HG02970 (cell line): ENCODE measurements around the gene CYP2C9.
"Not testable (repeated sequence)": the region's sequence is repeated elsewhere in the genome, so short reads cannot be mapped to it uniquely, and the experiment has no call there.

Experiments used
- ATAC-seq: cut with Tn5 transposase; IDR thresholded peaks from one replicate; pipeline ENCODE4 v1.9.1; 2021; ENCODE audit warnings: mild to moderate bottlenecking, moderate library complexity, moderate number of reproducible peaks; ENCODE audit not compliant: unreplicated experiment, low FRiP score

CYP2C9 gene

DNA sequence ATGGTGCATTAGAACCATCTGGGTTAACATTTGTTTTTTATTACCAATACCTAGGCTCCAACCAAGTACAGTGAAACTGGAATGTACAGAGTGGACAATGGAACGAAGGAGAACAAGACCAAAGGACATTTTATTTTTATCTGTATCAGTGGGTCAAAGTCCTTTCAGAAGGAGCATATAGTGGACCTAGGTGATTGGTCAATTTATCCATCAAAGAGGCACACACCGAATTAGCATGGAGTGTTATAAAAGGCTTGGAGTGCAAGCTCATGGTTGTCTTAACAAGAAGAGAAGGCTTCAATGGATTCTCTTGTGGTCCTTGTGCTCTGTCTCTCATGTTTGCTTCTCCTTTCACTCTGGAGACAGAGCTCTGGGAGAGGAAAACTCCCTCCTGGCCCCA is at the start of gene CYP2C9:
TSS of gene CYP2C9 (plus strand) at position 276 of the 400 bp plus-strand sequence. CDS start at position 301, 25 bp downstream.
- no peak for ATAC-seq

DNA sequence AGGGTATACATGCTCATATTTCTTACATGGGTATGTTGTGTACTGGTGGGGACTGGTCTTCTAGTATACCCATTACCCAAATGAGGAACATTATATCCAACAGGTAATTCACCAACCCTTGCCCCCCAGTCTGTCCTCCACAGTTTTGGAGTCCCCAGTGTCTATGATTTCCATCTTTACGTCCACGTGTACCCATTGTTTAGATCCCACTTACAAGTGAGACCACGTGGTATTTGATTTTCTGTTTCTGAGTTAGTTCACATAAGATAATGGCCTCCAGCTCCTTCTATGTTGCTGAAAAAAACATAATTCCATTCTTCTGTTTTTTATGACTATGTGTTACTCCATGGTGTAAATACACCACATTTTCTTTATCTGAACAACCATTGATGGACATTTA is 49.3 kb upstream of the CYP2C9 start:
- ATAC-seq: no peak

DNA sequence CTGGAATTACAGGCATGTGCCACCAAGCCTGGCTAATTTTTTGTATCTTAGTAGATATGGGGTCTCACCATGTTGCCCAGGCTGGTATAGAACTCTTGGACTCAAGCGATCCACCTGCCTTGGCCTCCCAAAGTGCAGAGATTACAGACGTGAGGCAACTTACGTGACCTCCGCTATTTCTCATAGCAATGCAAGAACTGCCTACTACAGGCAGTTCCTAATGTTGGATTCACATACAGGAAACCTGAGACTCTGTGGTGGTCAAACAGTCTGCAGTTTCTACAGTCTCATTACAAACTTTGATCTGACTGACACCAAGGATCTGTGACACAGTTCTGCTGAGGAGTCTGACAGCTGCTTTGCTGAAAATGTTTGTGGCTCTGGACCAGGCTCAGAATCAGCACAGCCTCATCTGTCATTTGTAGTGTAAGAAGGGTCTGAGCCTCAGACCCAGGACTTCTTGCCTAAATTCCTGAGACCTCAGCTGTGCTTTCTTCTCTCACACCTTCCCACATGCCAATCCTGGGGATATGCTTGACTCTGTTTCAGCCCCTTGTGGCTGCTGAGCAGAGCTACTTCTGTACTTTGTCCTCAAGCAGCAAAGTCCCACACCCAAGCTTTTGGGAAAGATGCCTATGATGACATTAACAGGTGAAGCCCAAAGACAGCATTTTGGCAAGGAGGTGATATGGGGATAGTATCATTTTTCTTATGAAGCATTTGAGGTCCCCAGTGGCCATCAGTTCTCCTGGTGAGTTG is 48.0 kb upstream of the CYP2C9 start:
- no peak for ATAC-seq

DNA sequence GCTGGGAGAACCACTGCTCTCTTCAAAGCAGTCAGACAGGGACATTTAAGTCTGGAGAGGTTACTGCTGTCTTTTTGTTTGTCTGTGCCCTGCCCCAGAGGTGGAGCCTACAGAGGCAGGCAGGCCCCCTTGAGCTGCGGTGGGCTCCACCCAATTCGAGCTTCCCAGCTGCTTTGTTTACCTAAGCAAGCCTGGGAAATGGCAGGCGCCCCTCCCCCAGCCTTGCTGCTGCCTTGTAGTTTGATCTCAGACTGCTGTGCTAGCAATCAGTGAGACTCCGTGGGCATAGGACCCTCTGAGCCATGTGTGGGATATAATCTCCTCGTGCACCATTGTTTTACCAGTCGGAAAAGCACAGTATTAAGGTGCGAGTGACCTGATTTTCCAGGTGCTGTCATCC is 40.0 kb upstream of the CYP2C9 start:
- ATAC-seq: not testable (repeated sequence)

DNA sequence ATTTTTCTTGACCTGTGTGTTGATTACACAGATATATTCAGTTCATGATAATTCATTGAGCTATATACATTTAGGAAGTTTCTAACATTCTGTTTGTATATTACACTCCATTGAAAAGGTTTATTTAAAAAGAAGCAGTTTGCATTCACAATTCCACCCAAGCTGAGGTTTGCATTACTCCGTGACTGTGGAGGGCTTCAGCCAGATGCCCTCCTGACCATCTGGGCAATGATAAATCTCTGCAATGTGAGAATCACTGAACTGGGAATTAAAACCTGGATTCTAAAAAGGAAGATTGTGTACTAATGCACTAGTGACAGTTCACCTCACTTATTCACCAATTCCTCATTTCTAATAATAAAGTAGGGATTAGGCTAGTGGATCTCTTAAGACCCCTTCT is 36.4 kb upstream of the CYP2C9 start:
- ATAC-seq: no peak

DNA sequence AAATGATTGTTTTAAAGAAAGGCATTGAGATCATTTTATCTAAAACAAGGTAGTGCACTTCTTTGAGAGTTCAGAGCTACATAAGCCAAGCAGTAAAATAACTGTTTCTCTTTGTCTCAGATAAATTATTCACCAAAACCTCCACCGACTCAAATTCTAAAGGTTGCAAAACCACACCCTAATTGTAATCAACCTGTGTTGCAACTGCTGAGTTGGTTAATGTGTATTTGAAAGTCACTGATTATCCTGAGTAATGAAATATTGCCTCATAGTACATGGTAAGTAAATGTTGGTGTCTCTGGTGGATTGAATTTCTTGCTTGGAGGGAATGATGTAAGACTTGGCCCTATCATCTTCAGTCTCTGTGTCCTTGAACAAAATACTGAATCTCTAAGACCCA is 35.9 kb upstream of the CYP2C9 start:
- ATAC-seq: peak; percentile 69

DNA sequence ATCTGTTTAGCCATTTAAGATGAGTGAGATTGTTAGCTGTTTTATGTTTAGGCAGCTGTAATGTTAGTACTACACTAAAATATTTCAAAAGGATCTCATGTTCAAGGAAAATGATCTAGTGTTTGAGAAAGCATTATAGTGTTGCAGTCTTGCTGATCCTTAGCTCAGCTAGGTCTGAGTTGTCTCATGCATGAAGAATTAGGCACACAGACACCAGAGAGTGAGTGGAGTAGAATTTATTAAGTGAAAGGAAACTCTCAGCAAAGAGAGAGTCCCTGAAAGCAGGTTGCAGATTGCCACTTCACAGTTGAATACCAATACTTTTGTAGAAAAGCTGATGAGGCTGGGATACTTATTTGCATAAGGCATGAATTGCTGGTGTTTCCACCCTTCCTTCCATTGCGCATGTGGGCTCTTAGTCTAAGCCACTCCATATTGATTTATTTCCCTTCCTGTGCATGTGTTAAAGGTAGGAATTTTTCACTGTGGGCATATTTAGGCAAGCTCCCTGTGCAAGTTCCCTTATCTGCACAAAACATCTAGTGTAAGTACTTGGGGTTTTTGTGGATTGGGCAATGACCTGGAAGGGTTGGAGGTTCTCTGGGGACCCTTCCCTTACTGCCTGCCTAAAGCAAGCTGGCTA is 33.8 kb upstream of the CYP2C9 start:
- ATAC-seq: not testable (repeated sequence)

DNA sequence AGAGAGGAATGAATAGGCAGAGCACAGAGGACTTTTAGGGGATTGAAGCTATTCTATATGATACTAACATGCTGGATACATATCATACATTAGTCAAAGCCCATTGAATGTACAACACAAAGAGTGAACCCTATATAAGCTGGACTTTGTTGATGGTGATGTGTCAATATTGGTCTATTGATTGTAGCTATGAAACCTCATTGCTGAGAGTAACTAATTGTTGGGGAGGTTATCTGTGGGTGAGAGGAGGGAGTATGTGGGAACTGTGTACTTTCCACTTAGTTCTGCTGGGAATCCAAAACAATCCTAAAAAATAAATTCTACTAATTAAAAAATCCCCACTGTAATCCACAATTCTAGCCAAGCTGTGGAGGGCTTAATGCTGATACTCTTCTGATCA is 22.0 kb upstream of the CYP2C9 start:
- no peak for ATAC-seq

DNA sequence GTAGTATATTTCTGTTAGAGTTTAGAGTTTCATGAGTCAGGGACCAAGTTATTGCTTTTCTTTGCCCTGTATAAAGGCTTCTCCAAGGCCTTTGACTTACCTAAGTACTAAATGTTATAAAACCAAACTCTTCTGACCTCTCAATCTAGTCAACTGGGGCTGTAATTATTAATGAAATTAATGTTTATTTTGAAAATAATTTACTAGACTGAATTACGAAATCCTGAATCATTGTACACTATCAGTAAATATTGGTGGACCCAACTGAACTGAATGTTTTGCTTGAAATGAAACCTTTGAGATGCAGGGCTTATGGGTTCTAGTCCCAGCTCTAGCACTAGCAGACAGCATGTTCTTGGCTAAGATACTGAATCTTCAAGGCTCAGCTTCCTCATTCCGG is 1.7 kb upstream of the CYP2C9 start:
- ATAC-seq: no peak

DNA sequence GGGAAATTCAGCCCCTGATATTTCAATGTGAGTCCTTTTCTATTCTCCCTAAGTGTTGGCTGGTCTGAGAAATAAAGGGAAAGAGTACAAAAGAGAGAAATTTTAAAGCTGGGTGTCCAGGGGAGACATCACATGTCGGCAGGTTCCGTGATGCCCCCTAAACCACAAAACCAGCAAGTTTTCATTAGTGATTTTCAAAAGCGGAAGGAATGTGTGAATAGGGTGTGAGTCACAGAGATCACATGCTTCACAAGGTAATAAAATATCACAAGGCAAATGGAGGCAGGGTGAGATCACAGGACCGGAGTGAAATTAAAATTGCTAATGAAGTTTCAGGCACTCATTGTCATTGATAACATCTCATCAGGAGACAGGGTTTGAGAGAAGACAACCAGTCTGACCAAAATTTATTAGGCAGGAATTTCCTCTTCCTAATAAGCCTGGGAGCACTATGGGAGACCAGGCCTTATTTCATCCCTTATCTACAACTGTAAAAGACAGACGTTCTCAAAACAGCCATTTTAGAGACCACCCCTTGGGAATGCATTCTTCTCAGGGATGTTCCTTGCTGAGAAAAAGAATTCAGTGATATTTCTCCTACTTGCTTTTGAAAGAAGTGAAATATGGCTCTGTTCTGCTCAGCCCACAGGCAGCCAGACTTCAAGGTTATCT is 5.1 kb downstream of the CYP2C9 start:
- ATAC-seq: not testable (repeated sequence)

DNA sequence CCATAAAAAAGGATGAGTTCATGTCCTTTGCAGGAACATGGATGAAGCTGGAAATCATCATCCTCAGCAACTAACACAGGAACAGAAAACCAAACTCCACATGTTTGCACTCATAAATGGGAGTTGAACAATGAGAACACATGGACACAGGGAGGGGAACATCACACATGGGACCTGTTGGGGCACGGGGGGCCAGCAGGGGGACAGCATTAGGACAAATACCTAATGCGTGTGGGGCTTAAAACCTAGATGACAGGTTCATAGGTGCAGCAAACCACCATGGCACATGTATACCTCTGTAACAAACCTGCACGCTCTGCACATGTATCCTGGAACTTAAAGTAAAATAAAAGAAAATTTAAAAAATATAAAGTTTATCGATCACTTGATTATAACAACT is 7.7 kb downstream of the CYP2C9 start:
- ATAC-seq: not testable (repeated sequence)

DNA sequence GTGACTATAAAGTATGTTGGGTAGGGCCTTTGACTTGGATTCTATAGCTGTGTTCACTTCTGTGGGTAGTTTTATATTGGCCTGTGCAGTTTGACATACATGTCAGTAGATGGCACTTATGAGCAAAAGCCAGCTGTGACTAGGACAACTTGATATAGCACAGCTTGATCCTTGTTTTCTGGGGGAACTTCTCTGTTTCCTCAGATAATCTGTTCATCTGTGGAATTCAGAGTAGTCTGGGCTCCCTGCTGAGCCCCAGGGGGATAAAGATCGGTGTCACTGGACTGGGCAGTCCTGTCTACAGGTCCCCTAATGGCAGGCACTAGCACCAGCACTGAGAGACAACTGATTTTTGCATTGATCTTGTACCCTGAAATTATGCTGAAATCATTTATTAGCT is 25.4 kb downstream of the CYP2C9 start:
- ATAC-seq: no peak

DNA sequence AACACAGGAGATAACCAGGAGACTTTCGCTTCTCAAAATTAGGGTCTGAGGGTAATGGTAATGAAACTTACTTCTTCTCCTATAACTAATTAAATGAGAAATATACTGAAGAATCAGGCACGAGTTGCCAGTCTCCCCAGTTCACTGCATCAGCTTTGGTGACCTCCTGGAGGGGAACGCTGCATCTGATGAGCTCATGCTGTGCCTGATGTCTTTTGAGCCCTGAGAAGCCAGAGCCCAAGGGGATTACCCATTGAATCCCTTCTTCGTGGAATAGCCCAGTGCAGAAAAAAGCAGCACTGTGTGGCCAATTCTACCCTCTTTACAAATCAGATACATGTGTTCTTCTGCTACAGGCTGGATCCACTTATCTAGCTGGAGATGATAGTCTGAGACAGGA is 45.1 kb downstream of the CYP2C9 start:
- no peak for ATAC-seq

DNA sequence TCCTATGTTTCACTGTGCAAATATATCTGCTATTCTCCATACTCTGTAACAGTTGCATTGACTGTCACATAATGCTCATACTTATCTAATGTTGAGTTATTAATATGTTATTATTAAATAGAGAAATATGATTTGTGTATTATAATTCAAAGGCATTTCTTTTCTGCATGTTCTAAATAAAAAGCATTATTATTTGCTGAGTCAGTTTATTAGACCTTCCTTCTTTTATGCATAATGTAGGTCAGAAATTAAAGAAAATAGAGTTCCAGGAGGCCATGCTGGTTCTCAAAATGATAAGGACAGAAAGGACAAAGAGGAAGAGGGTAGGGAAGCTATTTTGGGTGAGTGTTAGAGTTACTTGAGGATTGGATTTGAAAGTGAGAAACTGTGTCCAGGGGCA is 50.7 kb downstream of the CYP2C9 start:
- ATAC-seq: no peak

DNA sequence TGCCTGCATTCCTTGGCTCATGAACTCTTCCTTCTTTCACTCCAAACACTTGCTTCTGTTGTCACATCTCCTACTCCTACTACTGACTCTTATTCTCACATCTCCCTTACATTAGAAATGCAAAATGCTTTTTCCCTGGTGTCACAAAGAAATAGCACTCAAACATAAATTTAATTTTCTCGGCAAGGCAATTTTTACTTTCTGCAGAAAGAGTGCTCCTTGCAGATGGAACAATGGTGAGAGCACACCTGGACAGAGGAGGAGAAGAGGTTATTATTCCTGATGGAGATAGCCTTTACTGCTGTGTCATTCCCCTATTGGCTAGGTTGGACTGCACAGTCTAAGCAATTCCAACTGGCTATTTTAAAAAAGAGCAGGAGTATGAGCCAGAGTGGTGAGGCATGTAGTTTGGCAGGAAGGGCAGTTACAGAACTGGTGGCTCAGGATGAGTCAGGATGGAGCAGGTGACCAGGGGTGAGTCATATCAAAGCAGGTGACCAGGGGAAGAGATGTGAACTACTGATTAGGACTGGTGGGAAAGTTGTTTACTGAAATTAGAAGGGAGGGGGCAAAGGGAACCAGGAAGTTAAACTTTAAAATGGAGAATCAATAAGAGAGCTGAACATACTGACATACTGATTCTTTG is 52.9 kb downstream of the CYP2C9 start:
- ATAC-seq: no peak

DNA sequence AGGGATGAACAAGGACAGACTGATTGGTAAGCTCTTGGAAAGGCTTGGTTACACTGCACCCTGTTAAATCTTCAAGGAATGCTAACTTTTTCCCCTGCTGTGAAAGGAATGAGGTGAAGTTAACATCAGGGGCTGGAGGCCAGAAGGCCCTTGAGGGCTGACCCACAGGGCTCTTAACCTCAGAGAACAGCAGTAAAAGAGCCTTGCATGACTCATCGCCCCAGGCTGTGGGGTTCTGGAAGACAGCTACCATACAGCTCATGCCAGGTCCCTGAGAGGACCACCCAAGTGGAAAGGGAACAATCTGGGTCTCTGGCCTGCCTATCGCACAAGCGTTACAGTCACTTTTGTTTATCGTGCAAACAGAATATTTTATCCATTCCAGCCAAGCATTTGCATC is 54.4 kb downstream of the CYP2C9 start:
- no peak for ATAC-seq

DNA sequence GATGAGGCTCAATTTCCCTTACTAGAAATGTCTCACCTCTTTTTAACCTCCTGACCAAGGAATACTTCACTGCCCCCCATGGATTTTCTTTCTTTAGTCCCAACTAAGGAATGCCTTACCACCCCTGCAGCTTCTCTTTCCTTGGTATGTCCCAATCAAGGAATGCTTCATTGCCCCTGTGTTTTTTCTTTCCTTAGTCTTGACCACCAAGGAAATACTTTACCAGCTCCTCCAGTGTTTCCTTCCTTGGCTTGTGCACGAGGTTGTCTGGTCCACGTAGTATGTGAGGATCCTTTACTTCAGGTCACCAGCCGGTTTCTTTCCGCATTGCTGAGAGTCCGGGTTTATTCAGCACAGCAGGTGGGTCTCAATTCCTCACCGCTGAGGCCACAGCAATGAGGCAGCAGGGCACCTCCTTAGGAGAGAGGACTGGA is 59.3 kb downstream of the CYP2C9 start:
- ATAC-seq: no peak

DNA sequence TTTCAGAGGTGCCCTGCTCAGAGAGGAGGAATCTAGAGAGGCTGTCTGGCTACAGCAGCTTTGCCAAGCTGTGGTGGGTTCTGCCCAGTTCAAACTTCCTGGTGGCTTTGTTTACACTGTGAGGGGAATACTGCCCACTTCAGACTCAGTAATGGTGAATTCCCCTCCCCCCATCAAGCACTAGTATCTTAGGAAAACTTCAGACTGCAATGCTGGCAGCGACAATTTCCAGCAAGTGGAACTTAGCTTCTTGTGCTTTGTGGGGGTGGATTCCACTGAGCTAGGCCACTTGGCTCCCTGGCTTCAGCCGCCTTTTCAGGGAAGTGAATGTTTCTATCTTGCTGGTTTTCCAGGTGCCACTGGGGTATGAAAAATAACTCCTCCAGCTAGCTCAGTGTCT is 88.0 kb downstream of the CYP2C9 start:
- no peak for ATAC-seq

DNA sequence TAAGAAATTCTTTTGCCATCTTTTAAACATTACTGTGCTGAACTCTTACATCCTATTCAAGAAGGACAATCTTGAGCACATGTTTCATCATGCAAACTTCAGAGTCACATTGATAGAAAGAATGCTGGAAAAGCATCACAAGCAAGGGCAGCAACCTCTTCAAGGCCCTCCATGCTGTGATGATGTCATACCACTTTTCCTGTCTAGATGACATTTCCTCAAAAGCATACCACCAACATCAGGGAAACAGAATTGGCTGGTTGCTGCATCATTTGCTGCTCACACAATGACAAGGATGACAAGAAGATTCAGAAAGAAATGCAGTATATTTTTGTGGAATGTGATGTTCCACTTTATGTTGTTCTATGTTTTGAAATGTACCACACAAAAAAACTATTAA is 93.2 kb downstream of the CYP2C9 start:
- no peak for ATAC-seq

DNA sequence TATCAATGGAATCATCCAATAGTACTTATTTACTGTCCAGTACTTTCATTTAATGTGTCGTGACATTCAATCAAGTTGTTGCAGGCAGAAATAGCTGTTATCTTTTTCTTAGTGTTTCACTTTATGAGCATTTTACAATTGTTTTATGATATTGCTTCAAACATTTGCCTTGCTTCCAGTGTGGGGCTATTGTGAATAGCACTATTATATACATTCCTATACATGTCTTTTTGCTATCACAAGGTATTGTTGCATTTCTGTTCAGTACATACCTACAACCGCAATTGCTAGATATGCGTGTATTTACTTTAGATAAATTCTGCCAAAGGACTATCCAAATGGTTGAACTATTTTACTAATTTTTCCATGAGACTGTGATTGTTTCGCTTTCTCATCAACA is 95.9 kb downstream of the CYP2C9 start:
- ATAC-seq: no peak
